Retinal pigment epithelial cell (primary cell): ENCODE data around the gene MIEF1.

Experiments used
- DNase-seq: peaks from one replicate; pipeline ENCODE4 v3.0.0-alpha.2; 2010; ENCODE audit warnings: low read depth
- H3K4me3 ChIP-seq: 2 replicates; pipeline ENCODE4 v1.5.1; 2011; ENCODE audit warnings: mild to moderate bottlenecking, low read length, control low read depth, moderate library complexity
- CTCF ChIP-seq: conservative IDR thresholded peaks from 2 replicates; pipeline ENCODE4 v1.5.1; 2011; ENCODE audit warnings: low read depth, low read length, control low read depth, inconsistent platforms

The MIEF1 gene

GRCh38 chr22:39457556-39458443 is 44.3 kb upstream of the MIEF1 start:
- TF ChIP-seq CTCF = no peak
- no peak for DNase-seq
- peak overlapping the region; percentile 25 for H3K4me3 ChIP-seq

- no peak for TF ChIP-seq CTCF
- H3K4me3 ChIP-seq = no peak overlapping the region
- no peak for DNase-seq
Observed at GRCh38 chr22:39458444-39459083, 43.5 kb upstream of the MIEF1 start.

DNA sequence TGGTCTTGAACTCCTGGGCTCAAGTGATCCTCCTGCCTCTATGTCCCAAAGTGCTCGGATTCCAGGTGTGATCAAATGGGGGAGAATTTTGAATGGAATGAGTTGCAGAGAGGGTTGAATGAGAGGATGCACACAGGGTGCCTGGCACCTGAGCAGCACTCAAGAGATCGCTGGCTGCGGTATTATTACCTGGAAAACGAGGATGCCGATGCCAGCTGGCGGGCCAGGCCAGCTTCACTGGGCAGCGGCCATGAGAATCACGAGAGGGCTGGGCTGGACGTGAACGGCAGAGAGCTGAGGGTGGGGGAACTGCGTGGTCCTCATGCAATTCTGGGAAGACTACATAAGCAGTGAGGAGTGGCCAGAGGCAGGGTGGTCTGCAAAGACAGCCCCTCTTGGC is 42.4 kb upstream of the MIEF1 start:
- TF ChIP-seq CTCF = no peak
- DNase-seq = no peak

DNA sequence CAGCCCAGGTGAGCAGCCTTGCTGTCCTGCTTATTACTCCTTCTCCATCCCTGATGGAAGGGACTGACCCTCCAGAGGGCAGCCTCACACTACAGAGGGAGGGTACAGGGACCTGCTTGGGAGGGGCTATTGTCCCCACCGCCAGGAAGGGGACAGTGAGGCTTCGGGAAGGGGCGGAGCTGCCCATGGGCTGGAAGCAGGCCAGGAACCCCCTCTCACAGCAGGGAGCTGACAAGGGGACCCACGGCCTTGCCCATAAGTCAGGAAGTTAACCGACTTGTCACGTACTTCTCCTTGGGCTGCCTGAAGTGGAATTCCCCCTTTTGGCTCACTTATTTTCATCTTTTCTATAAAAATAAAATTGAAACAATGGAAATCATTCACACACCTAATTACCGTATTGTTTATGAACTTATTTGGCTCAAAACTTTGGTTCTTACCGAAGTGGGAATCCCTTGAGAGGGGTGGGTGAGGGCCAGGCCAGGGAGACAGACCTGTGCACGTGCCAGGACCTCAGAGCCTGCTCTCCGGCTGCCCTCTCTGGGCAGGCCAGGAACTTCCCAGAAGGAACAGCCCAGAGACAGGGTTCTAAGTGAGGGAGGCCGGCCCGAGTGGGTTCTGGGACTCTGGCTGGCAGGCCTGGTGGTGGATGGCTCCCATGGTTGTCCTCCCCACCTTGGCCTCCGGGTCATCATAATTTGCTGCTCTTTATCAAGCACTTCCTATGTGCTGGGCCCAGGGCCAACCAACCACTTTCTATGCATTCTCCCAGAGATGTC is 39.5 kb upstream of the MIEF1 start:
- H3K4me3 ChIP-seq = no peak overlapping the region
- TF ChIP-seq CTCF = no peak
- no peak for DNase-seq

More for the DNA sequence above, 42.4 kb upstream of the MIEF1 start:
- no peak overlapping the region for H3K4me3 ChIP-seq

GRCh38 chr22:39463277-39463676 is 38.8 kb upstream of the MIEF1 start:
- H3K4me3 ChIP-seq = no peak overlapping the region
- DNase-seq = no peak
- no peak for TF ChIP-seq CTCF

GRCh38 chr22:39463931-39464390 is 38.1 kb upstream of the MIEF1 start:
- H3K4me3 ChIP-seq = no peak overlapping the region
- no peak for TF ChIP-seq CTCF
- DNase-seq = no peak
